OCI-LY3 (cell line): Measurements from ENCODE around the gene PRSS22.

Experiments used
- EZH2phosphoT487 ChIP-seq: fragments of 200-600 bp; shearing (Covaris generic); IDR thresholded peaks from 2 replicates; pipeline ENCODE4 v1.6.1; 2018; ENCODE audit warnings: antibody characterized with exemption, mixed run types, low read depth
- TF ChIP-seq, protein P1 (sequence below): fragments of 200-600, 300-600 bp; sonication (generic); IDR thresholded peaks from 2 replicates; pipeline ENCODE4 v1.5.1; 2014; ENCODE audit warnings: antibody characterized with exemption, low read length, low read depth

DNA sequence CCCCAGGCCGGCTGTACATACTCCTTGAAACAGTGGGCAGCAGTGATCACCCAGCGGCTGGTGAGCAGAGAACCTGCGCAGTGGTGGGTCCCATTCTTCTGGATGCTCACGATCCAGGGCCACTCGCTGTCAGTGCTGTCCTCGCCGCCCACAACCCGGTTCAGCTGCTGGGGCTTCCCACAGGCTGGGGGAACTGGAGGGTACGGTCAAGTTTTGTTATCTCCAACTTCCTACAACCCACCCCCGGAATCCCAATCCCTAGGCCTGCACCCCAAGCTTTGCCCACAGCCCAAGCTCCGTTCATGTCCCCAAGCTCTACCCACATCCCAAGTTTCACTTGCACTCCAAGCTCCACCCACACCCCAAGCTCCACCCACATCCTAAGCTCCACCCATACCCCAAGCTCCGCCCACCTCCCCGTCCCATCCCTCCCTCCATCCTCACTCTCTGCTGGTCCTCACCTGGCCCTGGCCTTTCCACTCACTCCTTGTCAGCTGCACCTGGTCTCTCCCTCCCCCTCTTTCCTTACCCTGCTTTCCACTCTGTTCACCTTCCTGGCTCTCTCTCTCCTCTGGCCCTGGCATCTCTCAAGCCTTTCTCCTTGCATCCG, 1.8 kb downstream of the PRSS22 start:
- TF ChIP-seq, protein P1, sequence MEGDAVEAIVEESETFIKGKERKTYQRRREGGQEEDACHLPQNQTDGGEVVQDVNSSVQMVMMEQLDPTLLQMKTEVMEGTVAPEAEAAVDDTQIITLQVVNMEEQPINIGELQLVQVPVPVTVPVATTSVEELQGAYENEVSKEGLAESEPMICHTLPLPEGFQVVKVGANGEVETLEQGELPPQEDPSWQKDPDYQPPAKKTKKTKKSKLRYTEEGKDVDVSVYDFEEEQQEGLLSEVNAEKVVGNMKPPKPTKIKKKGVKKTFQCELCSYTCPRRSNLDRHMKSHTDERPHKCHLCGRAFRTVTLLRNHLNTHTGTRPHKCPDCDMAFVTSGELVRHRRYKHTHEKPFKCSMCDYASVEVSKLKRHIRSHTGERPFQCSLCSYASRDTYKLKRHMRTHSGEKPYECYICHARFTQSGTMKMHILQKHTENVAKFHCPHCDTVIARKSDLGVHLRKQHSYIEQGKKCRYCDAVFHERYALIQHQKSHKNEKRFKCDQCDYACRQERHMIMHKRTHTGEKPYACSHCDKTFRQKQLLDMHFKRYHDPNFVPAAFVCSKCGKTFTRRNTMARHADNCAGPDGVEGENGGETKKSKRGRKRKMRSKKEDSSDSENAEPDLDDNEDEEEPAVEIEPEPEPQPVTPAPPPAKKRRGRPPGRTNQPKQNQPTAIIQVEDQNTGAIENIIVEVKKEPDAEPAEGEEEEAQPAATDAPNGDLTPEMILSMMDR: no peak
- no peak for TF ChIP-seq EZH2phosphoT487
